NCI-H2081 treated with DMSO at 0.1 percent for 48 hours (cell line): ENCODE results near the gene STK32A.

Experiments
- DNase-seq: peaks from one replicate; lab custom pipeline; 2025; lab: John Stamatoyannopoulos, UW

STK32A gene

GRCh38 chr5:147391781-147392180, 157.0 kb downstream of the STK32A start:
- no peak for DNase-seq

- DNase-seq, result no peak
These were observed 159.2 kb downstream of the STK32A start for GRCh38 chr5:147393874-147394672.

- no peak for DNase-seq
These were observed 161.4 kb downstream of the STK32A start for GRCh38 chr5:147396070-147396823.

GRCh38 chr5:147397616-147398015, 162.8 kb downstream of the STK32A start:
- no peak for DNase-seq

- DNase-seq, result no peak
These were observed 164.0 kb downstream of the STK32A start for GRCh38 chr5:147398860-147399259.

GRCh38 chr5:147400126-147400809, 165.4 kb downstream of the STK32A start:
- no peak for DNase-seq

GRCh38 chr5:147400881-147401280, 166.1 kb downstream of the STK32A start:
- DNase-seq, result no peak

GRCh38 chr5:147403651-147404640, 169.1 kb downstream of the STK32A start:
- no peak for DNase-seq

GRCh38 chr5:147404706-147405105, 169.9 kb downstream of the STK32A start:
- no peak for DNase-seq

GRCh38 chr5:147406636-147407035, 171.8 kb downstream of the STK32A start:
- no peak for DNase-seq

GRCh38 chr5:147407094-147407681, 172.4 kb downstream of the STK32A start:
- DNase-seq, result no peak

GRCh38 chr5:147408980-147409379, 174.2 kb downstream of the STK32A start:
- no peak for DNase-seq

GRCh38 chr5:147410496-147411358, 175.9 kb downstream of the STK32A start:
- DNase-seq, result no peak

GRCh38 chr5:147411359-147412319, 176.8 kb downstream of the STK32A start:
- DNase-seq, result no peak

- no peak for DNase-seq
These were observed 177.7 kb downstream of the STK32A start for GRCh38 chr5:147412561-147412960.

GRCh38 chr5:147413266-147413665, 178.4 kb downstream of the STK32A start:
- no peak for DNase-seq

- DNase-seq, result no peak
These were observed 180.8 kb downstream of the STK32A start for GRCh38 chr5:147415651-147416050.

GRCh38 chr5:147417135-147417813, 182.4 kb downstream of the STK32A start:
- DNase-seq, result no peak
